Lower leg skin (tissue), 4 donors: Measurements from ENCODE around the gene PLAU. TPM values are rescaled to one million over a fixed set of nuclear protein-coding genes. Genes with fewer than 3 reads are reported as not detected.
A peak's percentile ranks its signal among the peaks of the same experiment; 100 is the strongest.
"Not testable (repeated sequence)": the region's sequence is repeated elsewhere in the genome, so short reads cannot be mapped to it uniquely, and the experiment has no call there.

Experiments
- DNase-seq, 2 donors: peaks; one replicate each; pipeline ENCODE4 v3.0.0-alpha.2; 2019; ENCODE audit warnings: low spot score in 2 of 2
- H3K4me3 ChIP-seq: fragments of 200-600 bp; sonication (generic); 2 replicates; pipeline ENCODE4 v1.5.1; 2017; ENCODE audit warnings: mild to moderate bottlenecking, low read depth; ENCODE audit not compliant: poor library complexity, severe bottlenecking
- POLR2A ChIP-seq, 2 donors: fragments of 450-650 bp; IDR thresholded peaks; one replicate each; pipeline ENCODE4 v1.6.1; 2016 to 2017; ENCODE audit warnings: antibody characterized with exemption in 2 of 2, mild to moderate bottlenecking in 1 of 2, moderate library complexity in 1 of 2
- WGBS, 2 donors: methylation state at CpG; one replicate each; pipeline ENCODE4 v1.1.5; 2018; 5-methylcytosine and 5-hydroxymethylcytosine counted together
- intact Hi-C: fragments of 100-400 bp; cut with DNase I; formaldehyde crosslinking; loops from one replicate; pipeline ENCODE4 v1.15.0; 2023; ENCODE audit warnings: low total_unique reads
- total RNA-seq, 4 donors: library from RNA; depleted of rRNA; stranded (reverse); fragments of >200 nt; gene quantifications; one replicate each; pipeline ENCODE4 v1.1.0, GENCODE V29; 2016
- TF ChIP-seq, protein P1 (sequence below), 3 donors: fragments of 450-650 bp; IDR thresholded peaks; one replicate each; pipeline ENCODE4 v1.5.1; 2016; ENCODE audit warnings: antibody characterized with exemption in 3 of 3, mild to moderate bottlenecking in 3 of 3, moderate library complexity in 2 of 3

PLAU gene
- total RNA-seq, 4 donors from 2014 or later: 12.7 to 28.5 (median 14.7) TPM

DNA sequence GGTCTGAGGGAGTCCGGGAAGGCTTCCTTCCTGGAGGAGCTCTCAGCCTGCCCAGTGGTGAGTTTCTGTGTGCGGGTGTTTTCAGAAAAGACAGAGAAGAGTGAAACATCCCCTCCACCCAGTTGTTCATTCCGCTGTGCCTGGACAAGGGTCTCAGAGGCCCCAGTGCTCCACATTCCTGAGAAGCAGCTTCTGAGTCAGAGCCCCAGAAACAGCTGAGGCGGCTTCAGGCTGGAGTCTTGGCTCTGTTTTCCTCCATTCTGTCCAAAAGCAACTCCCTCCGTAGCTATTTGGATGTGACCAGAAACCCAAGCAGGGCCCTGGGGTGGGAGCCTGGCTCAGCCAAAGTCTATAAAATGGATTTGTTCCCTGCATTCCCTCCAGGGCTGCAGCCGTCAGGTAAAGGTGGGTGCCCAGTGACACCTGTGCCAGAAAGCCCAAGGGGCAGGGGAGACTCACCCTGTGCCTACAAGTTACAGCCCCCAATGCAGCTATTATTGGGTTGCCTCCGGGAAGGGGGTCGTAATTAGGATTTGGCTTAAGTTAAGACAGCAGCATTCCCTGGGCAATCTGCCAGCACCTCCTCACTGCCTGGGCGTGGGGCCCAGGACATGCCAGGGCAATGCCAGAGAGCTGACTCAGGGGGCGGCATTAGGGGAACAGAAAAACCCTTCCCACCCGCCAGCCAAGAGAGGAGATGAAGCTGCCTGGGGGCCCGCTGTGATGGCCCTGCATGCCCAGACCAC is 23.5 kb upstream of the PLAU start:
- DNase-seq: peak; percentile 80 to 93
- TF ChIP-seq, protein P1, sequence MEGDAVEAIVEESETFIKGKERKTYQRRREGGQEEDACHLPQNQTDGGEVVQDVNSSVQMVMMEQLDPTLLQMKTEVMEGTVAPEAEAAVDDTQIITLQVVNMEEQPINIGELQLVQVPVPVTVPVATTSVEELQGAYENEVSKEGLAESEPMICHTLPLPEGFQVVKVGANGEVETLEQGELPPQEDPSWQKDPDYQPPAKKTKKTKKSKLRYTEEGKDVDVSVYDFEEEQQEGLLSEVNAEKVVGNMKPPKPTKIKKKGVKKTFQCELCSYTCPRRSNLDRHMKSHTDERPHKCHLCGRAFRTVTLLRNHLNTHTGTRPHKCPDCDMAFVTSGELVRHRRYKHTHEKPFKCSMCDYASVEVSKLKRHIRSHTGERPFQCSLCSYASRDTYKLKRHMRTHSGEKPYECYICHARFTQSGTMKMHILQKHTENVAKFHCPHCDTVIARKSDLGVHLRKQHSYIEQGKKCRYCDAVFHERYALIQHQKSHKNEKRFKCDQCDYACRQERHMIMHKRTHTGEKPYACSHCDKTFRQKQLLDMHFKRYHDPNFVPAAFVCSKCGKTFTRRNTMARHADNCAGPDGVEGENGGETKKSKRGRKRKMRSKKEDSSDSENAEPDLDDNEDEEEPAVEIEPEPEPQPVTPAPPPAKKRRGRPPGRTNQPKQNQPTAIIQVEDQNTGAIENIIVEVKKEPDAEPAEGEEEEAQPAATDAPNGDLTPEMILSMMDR (IDR thresholded peaks at IDR 0.05): no peak
- TF ChIP-seq POLR2A (IDR thresholded peaks at IDR 0.05): no peak
- intact Hi-C loops: loop anchor here (5.0 kb wide), 1 partner anchor 55 kb away; no protein-coding TSS in a partner anchor
- H3K4me3 ChIP-seq: no peak overlapping the region
- WGBS, 2 donors: 10 to 15% methylated on average over 11 of the region's 12 CpGs

DNA sequence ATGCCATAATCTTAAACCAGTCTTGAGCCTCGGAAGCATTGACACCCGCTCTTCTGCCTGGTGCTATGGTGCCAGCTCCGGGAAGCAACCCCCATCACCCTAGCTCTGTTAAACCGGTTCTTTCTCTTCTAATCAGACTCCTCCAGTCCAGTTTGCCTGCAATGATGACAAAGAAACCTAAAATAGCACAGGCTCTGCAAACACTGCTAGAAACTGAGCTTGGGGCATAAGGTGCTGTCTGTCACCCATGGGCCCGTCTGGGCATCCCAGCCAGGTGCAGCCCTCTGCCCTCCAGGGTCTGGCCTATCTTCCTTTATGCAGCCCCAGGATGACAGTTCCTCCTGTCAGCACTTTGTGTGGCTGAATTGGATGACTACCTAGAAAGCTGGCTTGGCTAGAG is 22.4 kb upstream of the PLAU start:
- TF ChIP-seq, protein P1 (IDR thresholded peaks at IDR 0.05): no peak
- no peak for TF ChIP-seq POLR2A (IDR thresholded peaks at IDR 0.05)
- DNase-seq: no peak
- 38 to 39% methylated on average over 5 of the region's 5 CpGs for WGBS, 2 donors
- H3K4me3 ChIP-seq: no peak overlapping the region
- intact Hi-C loops: loop anchor here (5.0 kb wide), 1 partner anchor 54 kb away; no protein-coding TSS in a partner anchor

GRCh38 chr10:73889014-73889413 is 21.9 kb upstream of the PLAU start:
- 32 to 33% methylated on average over 5 to 6 of the region's 7 CpGs for WGBS, 2 donors
- intact Hi-C loops: loop anchor here (5.0 kb wide), 1 partner anchor 53 kb away; no protein-coding TSS in a partner anchor

DNA sequence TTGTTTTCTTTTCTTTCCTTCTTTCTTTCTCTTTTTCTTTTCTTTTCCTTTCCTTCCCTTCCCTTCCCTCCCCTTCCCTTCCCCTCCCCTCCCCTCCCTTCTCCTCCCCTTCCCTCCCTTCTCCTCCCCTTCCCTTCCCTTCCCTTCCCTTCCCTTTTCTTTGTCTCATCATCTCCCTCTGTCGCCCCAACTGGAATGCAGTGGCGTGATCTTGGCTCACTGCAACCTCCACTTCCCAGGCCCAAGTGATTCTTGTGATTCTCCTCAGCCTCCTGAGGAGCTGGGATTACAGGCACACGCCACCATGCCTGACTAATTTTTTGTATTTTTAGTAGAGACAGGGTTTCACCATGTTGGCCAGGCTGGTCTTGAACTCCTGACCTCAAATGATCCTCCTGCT is 21.5 kb upstream of the PLAU start:
- intact Hi-C loops: loop anchor here (5.0 kb wide), 1 partner anchor 53 kb away; no protein-coding TSS in a partner anchor
- not testable (repeated sequence) for H3K4me3 ChIP-seq, DNase-seq
- WGBS, 2 donors: 38 to 41% methylated on average over 3 of the region's 3 CpGs

More at GRCh38 chr10:73889014-73889413, 21.9 kb upstream of the PLAU start:
- TF ChIP-seq, protein P1 (IDR thresholded peaks at IDR 0.05): no peak
- no peak for TF ChIP-seq POLR2A (IDR thresholded peaks at IDR 0.05)
- H3K4me3 ChIP-seq: no peak overlapping the region
- DNase-seq: peak; percentile 90 to 92

DNA sequence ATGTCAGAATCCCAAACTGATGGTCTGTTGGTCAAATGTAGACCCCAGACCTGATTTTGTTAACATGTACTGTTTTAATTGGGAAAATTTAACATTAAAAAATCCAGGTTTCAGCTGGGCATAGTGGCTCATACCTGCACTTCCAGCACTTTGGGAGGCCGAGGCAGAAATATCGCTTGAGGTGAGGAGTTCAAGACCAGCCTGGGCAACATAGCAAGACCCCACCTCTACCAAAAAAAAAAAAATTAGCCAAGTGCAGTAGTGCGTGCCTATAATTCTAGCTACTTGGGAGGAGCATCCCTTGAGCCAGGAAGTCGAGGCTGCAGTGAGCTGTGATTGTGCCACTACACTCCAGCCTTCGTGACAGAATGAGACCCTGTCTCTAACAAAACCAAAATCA is 20.7 kb upstream of the PLAU start:
- no peak for TF ChIP-seq POLR2A (IDR thresholded peaks at IDR 0.05)
- TF ChIP-seq, protein P1 (IDR thresholded peaks at IDR 0.05): no peak
- 93 to 94% methylated on average over 5 of the region's 5 CpGs for WGBS, 2 donors
- intact Hi-C loops: no loop called here
- no peak overlapping the region for H3K4me3 ChIP-seq
- no peak for DNase-seq

GRCh38 chr10:73890830-73891229 is 20.1 kb upstream of the PLAU start:
- 56 to 75% methylated on average over 3 of the region's 3 CpGs for WGBS, 2 donors
- intact Hi-C loops: not testable (repeated sequence)

More at GRCh38 chr10:73890830-73891229, 20.1 kb upstream of the PLAU start:
- H3K4me3 ChIP-seq, DNase-seq: not testable (repeated sequence)
